Transverse colon (tissue), 4 donors: Measurements from ENCODE around the gene KRTAP5-5.

Source experiments
- EP300 ChIP-seq: sonication (generic); formaldehyde crosslinking; IDR thresholded peaks from one replicate; pipeline ENCODE4 v1.6.1; 2017; ENCODE audit warnings: antibody characterized with exemption, low read depth
- POLR2A ChIP-seq: fragments of 450-650 bp; IDR thresholded peaks from one replicate; pipeline ENCODE4 v1.6.1; 2016; ENCODE audit warnings: antibody characterized with exemption, mild to moderate bottlenecking, moderate library complexity
- POLR2AphosphoS5 ChIP-seq, 3 donors: sonication (generic); formaldehyde crosslinking; IDR thresholded peaks; one replicate each; pipeline ENCODE4 v1.6.1; 2016; ENCODE audit warnings: antibody characterized with exemption in 3 of 3
- TF ChIP-seq, protein P1 (sequence below), 5 experiments: fragments of 200-600 bp in 3 of 5; fragments of 450-650 bp in 2 of 5; sonication (generic) in 3 of 5; IDR thresholded peaks; 1 replicate in 2 of 5; 2 replicates in 3 of 5; pipeline ENCODE4 v1.5.1; 2016 to 2017; ENCODE audit warnings: antibody characterized with exemption in 5 of 5, inconsistent platforms in 3 of 5, mild to moderate bottlenecking in 2 of 5, moderate library complexity in 1 of 5

DNA sequence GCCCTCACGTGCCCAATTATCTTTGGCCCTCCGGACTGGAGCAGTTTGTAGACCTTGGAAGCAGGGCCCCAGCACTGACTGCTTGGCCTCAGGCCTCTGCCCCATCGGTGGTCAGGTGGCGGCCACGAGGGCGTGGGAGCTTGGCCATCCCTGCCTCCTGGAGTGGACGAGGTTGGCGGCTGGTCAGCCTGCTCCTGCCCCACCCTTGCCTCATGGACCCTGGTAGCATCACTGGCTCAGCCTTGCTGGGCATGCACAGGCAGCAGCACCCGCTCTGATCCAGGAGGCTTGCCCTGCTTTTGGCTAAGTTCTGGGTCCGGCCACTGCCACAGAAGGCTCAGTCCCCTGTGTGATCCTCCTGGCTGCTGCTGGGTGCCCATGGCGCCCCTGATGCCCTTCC is 25.4 kb upstream of the KRTAP5-5 start:
- TF ChIP-seq, protein P1, sequence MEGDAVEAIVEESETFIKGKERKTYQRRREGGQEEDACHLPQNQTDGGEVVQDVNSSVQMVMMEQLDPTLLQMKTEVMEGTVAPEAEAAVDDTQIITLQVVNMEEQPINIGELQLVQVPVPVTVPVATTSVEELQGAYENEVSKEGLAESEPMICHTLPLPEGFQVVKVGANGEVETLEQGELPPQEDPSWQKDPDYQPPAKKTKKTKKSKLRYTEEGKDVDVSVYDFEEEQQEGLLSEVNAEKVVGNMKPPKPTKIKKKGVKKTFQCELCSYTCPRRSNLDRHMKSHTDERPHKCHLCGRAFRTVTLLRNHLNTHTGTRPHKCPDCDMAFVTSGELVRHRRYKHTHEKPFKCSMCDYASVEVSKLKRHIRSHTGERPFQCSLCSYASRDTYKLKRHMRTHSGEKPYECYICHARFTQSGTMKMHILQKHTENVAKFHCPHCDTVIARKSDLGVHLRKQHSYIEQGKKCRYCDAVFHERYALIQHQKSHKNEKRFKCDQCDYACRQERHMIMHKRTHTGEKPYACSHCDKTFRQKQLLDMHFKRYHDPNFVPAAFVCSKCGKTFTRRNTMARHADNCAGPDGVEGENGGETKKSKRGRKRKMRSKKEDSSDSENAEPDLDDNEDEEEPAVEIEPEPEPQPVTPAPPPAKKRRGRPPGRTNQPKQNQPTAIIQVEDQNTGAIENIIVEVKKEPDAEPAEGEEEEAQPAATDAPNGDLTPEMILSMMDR (IDR thresholded peaks at IDR 0.05), result no peak
- TF ChIP-seq EP300 (no peak), POLR2AphosphoS5 (IDR thresholded peaks at IDR 0.05) (no peak), POLR2A (no peak)
